Measurements from ENCODE around the gene CDH23.
A peak's percentile ranks its signal among the peaks of the same experiment; 100 is the strongest.

The CDH23 gene

DNA sequence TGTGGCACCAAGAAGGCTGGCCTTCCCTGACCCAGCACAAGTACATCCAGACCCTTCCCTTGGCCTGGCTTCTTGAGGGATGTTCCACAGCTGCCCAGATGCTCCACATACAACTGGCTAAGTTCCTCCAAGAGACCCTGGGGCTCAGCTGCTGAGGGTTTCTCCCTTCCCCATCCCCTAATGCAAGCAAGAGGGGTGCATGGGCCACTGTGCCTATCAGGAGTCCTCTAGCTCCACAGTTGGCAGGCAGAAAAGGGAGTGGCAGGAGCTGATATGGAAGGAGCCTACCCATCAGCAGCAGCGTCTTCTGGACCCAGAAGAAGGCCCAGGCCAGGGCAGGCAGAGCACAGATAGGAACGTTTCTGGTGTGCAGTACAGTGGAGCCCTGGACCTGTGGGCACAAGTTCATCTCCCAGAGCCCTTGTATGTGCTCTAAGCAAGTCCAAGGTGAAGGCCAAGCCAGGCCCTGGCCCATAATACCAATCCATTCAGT, 350.4 kb downstream of the CDH23 start:
- H3K36me3 ChIP-seq (ENCODE audit: control insufficient read depth, low read length): no peaks in the 10 kb centered on the region
- no peak overlapping the region for H3K4me2 ChIP-seq (ENCODE audit: low read length)
- H3K27me3 ChIP-seq (ENCODE audit: control insufficient read depth, low read length): peaks cover 16% of the 10 kb centered on the region
- 0 out of 2 replicates have a peak, but pooled peaks cover 3% of the 10 kb centered on the region for H4K20me1 ChIP-seq (ENCODE audit: control insufficient read depth, insufficient read depth, low read depth, low read length)
- H3K4me1 ChIP-seq (ENCODE audit: control insufficient read depth, low read length): peaks cover 21% of the 10 kb centered on the region
- no peaks in the 10 kb centered on the region for H3F3A ChIP-seq (ENCODE audit: control insufficient read depth, insufficient read depth)
- H3K4me3 ChIP-seq (ENCODE audit: low read length): no peak overlapping the region
- H3K79me2 ChIP-seq (ENCODE audit: control insufficient read depth, low read length): no peaks in the 10 kb centered on the region
- TF ChIP-seq, protein P1, sequence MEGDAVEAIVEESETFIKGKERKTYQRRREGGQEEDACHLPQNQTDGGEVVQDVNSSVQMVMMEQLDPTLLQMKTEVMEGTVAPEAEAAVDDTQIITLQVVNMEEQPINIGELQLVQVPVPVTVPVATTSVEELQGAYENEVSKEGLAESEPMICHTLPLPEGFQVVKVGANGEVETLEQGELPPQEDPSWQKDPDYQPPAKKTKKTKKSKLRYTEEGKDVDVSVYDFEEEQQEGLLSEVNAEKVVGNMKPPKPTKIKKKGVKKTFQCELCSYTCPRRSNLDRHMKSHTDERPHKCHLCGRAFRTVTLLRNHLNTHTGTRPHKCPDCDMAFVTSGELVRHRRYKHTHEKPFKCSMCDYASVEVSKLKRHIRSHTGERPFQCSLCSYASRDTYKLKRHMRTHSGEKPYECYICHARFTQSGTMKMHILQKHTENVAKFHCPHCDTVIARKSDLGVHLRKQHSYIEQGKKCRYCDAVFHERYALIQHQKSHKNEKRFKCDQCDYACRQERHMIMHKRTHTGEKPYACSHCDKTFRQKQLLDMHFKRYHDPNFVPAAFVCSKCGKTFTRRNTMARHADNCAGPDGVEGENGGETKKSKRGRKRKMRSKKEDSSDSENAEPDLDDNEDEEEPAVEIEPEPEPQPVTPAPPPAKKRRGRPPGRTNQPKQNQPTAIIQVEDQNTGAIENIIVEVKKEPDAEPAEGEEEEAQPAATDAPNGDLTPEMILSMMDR (IDR thresholded peaks at IDR 0.05; ENCODE audit: low read depth, low read length, poor library complexity, severe bottlenecking): no peak
- no peak for TF ChIP-seq EZH2phosphoT487 (IDR thresholded peaks at IDR 0.05; ENCODE audit: borderline replicate concordance, low read length)
- no peaks in the 10 kb centered on the region for H3K9me2 ChIP-seq (replicated peaks; ENCODE audit: control insufficient read depth, low read length)
- no peak overlapping the region for H3K27ac ChIP-seq (ENCODE audit: low read depth, low read length)
- no peaks in the 10 kb centered on the region for H3K9me3 ChIP-seq (ENCODE audit: control insufficient read depth, insufficient read depth, low read length)

DNA sequence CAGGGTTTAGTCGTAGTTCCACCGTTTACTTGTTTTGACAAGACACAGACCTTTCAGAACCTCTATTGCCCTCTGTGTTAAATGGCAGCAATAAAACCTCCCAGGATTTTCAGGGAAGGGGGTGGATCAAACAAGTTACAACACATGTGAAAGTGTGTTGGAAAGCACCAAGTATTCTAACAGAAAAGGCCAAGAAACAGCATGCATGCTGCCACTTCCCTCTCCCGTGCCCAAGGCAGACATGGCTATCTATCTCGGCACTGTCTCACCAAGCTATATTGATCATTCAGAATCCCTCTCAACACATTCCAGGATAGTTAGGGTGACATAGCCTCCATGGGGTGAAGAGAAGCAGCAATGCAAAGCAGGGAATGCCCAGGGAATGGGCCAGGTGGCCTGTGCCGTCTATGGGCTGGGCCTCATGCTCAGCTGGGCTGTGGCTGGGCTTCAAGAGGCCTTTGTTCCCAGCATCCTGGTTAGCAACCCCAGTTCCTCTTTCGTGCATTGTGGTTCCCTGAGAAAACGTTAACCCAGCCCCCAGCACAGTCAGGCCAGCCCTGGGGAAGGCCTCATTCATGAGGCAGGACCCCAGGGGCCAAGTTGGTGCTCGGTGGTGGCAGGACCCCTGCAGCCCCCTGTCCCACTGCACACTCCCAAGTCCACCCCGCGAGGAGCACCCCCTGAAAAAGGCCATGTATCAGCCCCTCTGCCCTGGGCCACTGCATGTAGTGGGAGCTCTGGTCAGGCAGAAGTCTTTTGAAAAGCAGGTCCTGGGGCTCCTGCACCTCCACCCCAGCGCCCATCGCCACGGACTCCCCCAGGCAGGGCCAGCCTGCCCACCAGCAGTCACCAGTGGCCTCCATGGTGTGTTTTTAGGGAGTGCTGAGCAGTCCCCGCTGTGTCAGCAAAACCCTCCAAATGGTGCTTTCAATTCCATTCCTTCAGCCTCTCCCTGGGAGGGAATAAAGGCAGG, 351.1 kb downstream of the CDH23 start:
- H3F3A ChIP-seq (ENCODE audit: control insufficient read depth, insufficient read depth): no peaks in the 10 kb centered on the region
- no peak overlapping the region for H3K4me3 ChIP-seq (ENCODE audit: low read length)
- TF ChIP-seq, protein P1 (IDR thresholded peaks at IDR 0.05; ENCODE audit: low read depth, low read length, poor library complexity, severe bottlenecking): no peak
- TF ChIP-seq EZH2phosphoT487 (IDR thresholded peaks at IDR 0.05; ENCODE audit: borderline replicate concordance, low read length): no peak
- H3K9me3 ChIP-seq (ENCODE audit: control insufficient read depth, insufficient read depth, low read length): no peaks in the 10 kb centered on the region
- H3K4me2 ChIP-seq (ENCODE audit: low read length): peak overlapping the region; percentile 54
- H3K36me3 ChIP-seq (ENCODE audit: control insufficient read depth, low read length): no peaks in the 10 kb centered on the region
- peaks cover 21% of the 10 kb centered on the region for H3K4me1 ChIP-seq (ENCODE audit: control insufficient read depth, low read length)
- H3K27me3 ChIP-seq (ENCODE audit: control insufficient read depth, low read length): peaks cover 23% of the 10 kb centered on the region
- H3K79me2 ChIP-seq (ENCODE audit: control insufficient read depth, low read length): no peaks in the 10 kb centered on the region
- H3K27ac ChIP-seq (ENCODE audit: low read depth, low read length): no peak overlapping the region
- H3K9me2 ChIP-seq (replicated peaks; ENCODE audit: control insufficient read depth, low read length): no peaks in the 10 kb centered on the region
- H4K20me1 ChIP-seq (ENCODE audit: control insufficient read depth, insufficient read depth, low read depth, low read length): 0 out of 2 replicates have a peak, but pooled peaks cover 3% of the 10 kb centered on the region

DNA sequence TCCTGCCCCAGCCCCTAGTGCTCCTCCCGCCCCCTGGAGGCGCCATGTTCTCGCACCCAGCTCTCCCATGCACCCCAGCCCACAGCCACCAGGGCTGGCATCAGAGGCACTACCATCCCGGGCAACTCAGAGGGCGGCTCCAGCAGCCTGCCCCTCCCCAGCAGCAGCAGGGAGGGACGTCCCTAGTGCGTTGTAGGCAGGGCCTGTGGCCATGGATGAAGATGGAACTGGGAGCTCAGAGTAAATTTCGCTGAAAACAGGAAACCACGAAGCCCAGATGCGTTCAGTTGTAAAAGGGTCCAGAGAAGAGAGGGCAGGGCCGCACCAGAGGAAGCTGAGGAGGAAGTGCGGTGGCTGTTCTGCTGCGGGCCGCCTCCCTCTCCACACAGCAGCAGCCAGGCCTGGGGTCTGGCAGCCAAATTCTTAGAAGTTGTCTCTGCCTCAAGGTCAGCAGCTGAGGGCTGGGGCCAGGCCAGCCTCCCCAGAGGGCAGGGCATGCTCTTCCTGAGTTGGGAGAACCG, 352.0 kb downstream of the CDH23 start:
- no peak overlapping the region for H3K27ac ChIP-seq (ENCODE audit: low read depth, low read length)

More for the DNA sequence above, 352.0 kb downstream of the CDH23 start:
- Histone ChIP-seq H3K79me2 (ENCODE audit: control insufficient read depth, low read length) (no peaks in the 10 kb centered on the region), H4K20me1 (ENCODE audit: control insufficient read depth, insufficient read depth, low read depth, low read length) (0 out of 2 replicates have a peak, but pooled peaks cover 3% of the 10 kb centered on the region), H3K9me3 (ENCODE audit: control insufficient read depth, insufficient read depth, low read length) (no peaks in the 10 kb centered on the region), H3K4me1 (ENCODE audit: control insufficient read depth, low read length) (peaks cover 21% of the 10 kb centered on the region), H3K4me3 (ENCODE audit: low read length) (peak overlapping the region; percentile 23; the same call in 1 of the 2 replicates), H3K4me2 (ENCODE audit: low read length) (peak overlapping the region; percentile 54), H3K9me2 (replicated peaks; ENCODE audit: control insufficient read depth, low read length) (no peaks in the 10 kb centered on the region), H3F3A (ENCODE audit: control insufficient read depth, insufficient read depth) (no peaks in the 10 kb centered on the region), H3K36me3 (ENCODE audit: control insufficient read depth, low read length) (no peaks in the 10 kb centered on the region), H3K27me3 (ENCODE audit: control insufficient read depth, low read length) (peaks cover 32% of the 10 kb centered on the region)
- TF ChIP-seq, protein P1 (IDR thresholded peaks at IDR 0.05; ENCODE audit: low read depth, low read length, poor library complexity, severe bottlenecking): no peak
- TF ChIP-seq EZH2phosphoT487 (IDR thresholded peaks at IDR 0.05; ENCODE audit: borderline replicate concordance, low read length): no peak
